Measurements from ENCODE around the gene TNS1. TPM values are rescaled to one million over a fixed set of nuclear protein-coding genes. Genes with fewer than 3 reads are reported as not detected.

The TNS1 gene
- total RNA-seq, 2 donors from 2014 or later = 20.6 to 164 TPM

- H3K36me3 ChIP-seq = no peaks in the 10 kb centered on the region
- no peak overlapping the region for H3K4me3 ChIP-seq
- TF ChIP-seq, protein P1, sequence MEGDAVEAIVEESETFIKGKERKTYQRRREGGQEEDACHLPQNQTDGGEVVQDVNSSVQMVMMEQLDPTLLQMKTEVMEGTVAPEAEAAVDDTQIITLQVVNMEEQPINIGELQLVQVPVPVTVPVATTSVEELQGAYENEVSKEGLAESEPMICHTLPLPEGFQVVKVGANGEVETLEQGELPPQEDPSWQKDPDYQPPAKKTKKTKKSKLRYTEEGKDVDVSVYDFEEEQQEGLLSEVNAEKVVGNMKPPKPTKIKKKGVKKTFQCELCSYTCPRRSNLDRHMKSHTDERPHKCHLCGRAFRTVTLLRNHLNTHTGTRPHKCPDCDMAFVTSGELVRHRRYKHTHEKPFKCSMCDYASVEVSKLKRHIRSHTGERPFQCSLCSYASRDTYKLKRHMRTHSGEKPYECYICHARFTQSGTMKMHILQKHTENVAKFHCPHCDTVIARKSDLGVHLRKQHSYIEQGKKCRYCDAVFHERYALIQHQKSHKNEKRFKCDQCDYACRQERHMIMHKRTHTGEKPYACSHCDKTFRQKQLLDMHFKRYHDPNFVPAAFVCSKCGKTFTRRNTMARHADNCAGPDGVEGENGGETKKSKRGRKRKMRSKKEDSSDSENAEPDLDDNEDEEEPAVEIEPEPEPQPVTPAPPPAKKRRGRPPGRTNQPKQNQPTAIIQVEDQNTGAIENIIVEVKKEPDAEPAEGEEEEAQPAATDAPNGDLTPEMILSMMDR (IDR thresholded peaks at IDR 0.05) = no peak
- H3K4me1 ChIP-seq = no peaks in the 10 kb centered on the region
- H3K9me3 ChIP-seq = no peaks in the 10 kb centered on the region
- H3K27me3 ChIP-seq = no peaks in the 10 kb centered on the region
- intact Hi-C loops (cut with DNase I) = loop anchor here (10.0 kb wide), 2 partner anchors 252 to 292 kb away; no protein-coding TSS in a partner anchor
- no peak overlapping the region for H3K27ac ChIP-seq
- no peak for DNase-seq
- no peak overlapping the region for H3K9ac ChIP-seq (ENCODE audit: low read depth in 2 of 2, low read length in 2 of 2)
These were observed 219.6 kb downstream of the TNS1 start for GRCh38 chr2:217783243-217783642.

GRCh38 chr2:217777906-217778305 is 224.9 kb downstream of the TNS1 start:
- H3K36me3 ChIP-seq = no peaks in the 10 kb centered on the region
- H3K4me1 ChIP-seq = no peaks in the 10 kb centered on the region
- intact Hi-C loops (cut with DNase I) = no loop called here
- no peak overlapping the region for H3K4me3 ChIP-seq
- H3K9me3 ChIP-seq = no peaks in the 10 kb centered on the region
- DNase-seq = no peak
- H3K27me3 ChIP-seq = no peaks in the 10 kb centered on the region
- no peak overlapping the region for H3K9ac ChIP-seq (ENCODE audit: low read depth in 2 of 2, low read length in 2 of 2)
- H3K27ac ChIP-seq = no peak overlapping the region
- TF ChIP-seq, protein P1 (IDR thresholded peaks at IDR 0.05) = no peak

DNA sequence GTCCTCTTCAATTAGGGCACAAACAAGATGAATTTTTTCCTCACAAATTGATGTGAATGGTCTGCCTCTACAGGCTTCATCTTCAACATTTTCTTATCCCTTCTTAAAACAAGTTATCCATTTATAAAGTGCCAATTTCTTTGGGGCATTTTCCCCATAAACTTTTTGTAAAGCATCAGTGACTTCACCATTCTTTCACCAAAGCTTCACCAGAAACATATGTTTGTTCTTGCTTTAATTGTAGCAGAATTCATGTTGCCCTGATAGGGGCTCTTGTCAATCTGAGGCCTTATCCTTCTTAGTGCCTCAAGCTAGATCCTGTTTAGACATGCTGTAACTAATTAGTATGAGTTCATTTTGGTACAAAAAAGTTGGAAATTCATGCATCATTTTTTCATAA is 226.2 kb downstream of the TNS1 start:
- intact Hi-C loops (cut with DNase I) = no loop called here
- H3K27ac ChIP-seq = no peak overlapping the region
- H3K27me3 ChIP-seq = no peaks in the 10 kb centered on the region
- TF ChIP-seq, protein P1 (IDR thresholded peaks at IDR 0.05) = no peak
- DNase-seq = no peak
- H3K4me1 ChIP-seq = no peaks in the 10 kb centered on the region
- no peaks in the 10 kb centered on the region for H3K36me3 ChIP-seq
- no peaks in the 10 kb centered on the region for H3K9me3 ChIP-seq
- H3K9ac ChIP-seq (ENCODE audit: low read depth in 2 of 2, low read length in 2 of 2) = no peak overlapping the region
- H3K4me3 ChIP-seq = no peak overlapping the region

- no peak overlapping the region for H3K27ac ChIP-seq
- H3K4me3 ChIP-seq = no peak overlapping the region
- H3K9ac ChIP-seq (ENCODE audit: low read depth in 2 of 2, low read length in 2 of 2) = no peak overlapping the region
- H3K27me3 ChIP-seq = no peaks in the 10 kb centered on the region
- no peaks in the 10 kb centered on the region for H3K9me3 ChIP-seq
- intact Hi-C loops (cut with DNase I) = no loop called here
- DNase-seq = no peak
- no peaks in the 10 kb centered on the region for H3K4me1 ChIP-seq
- H3K36me3 ChIP-seq = no peaks in the 10 kb centered on the region
- TF ChIP-seq, protein P1 (IDR thresholded peaks at IDR 0.05) = no peak
These were observed 226.8 kb downstream of the TNS1 start for GRCh38 chr2:217775920-217776503.

DNA sequence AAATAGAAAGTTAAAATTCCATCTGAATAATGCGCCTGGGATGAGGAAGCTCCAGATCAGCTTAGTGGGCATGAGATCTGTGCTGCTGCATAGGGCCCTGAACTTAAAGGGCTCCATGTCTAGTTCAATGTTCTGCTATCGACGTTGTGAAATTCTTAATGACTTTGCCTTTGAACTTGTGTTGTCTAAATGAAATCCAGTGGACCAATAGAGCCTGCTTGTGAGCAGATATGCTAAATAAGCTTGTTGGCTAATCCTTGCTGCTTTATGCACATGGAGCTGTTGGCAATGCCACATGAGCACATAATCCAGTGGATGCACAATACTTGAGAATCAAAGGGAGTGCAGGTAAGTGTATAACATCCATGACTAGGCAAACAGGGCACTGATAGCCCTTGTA is 228.6 kb downstream of the TNS1 start:
- TF ChIP-seq, protein P1 (IDR thresholded peaks at IDR 0.05) = no peak
- no peak overlapping the region for H3K9ac ChIP-seq (ENCODE audit: low read depth in 2 of 2, low read length in 2 of 2)
- H3K36me3 ChIP-seq = no peaks in the 10 kb centered on the region
- H3K9me3 ChIP-seq = no peaks in the 10 kb centered on the region
- no peaks in the 10 kb centered on the region for H3K4me1 ChIP-seq
- no peaks in the 10 kb centered on the region for H3K27me3 ChIP-seq
- H3K4me3 ChIP-seq = no peak overlapping the region
- no peak for DNase-seq
- intact Hi-C loops (cut with DNase I) = no loop called here
- no peak overlapping the region for H3K27ac ChIP-seq

All from colonic mucosa (tissue), 4 donors.